Peyer's patch (tissue), 4 donors: ENCODE results near the gene SBF2. TPM values are rescaled to one million over a fixed set of nuclear protein-coding genes. Genes with fewer than 3 reads are reported as not detected.
"Not testable (repeated sequence)": the region's sequence is repeated elsewhere in the genome, so short reads cannot be mapped to it uniquely, and the experiment has no call there.

ENCODE experiments used
- DNase-seq, 3 donors: peaks; one replicate each; pipeline ENCODE4 v3.0.0-alpha.2; 2017 to 2019
- H3K27ac ChIP-seq, 4 donors: fragments of 200-600 bp; sonication (generic); one replicate each; pipeline ENCODE4 v1.5.1; 2016 to 2019
- H3K27me3 ChIP-seq, 2 donors: fragments of 200-600 bp; sonication (generic); one replicate each; pipeline ENCODE4 v1.5.1; 2019
- H3K36me3 ChIP-seq, 3 donors: fragments of 200-600 bp; sonication (generic); one replicate each; pipeline ENCODE4 v1.5.1; 2016 to 2019
- H3K4me1 ChIP-seq, 4 donors: fragments of 200-600 bp; sonication (generic); one replicate each; pipeline ENCODE4 v1.5.1; 2016 to 2019
- H3K4me3 ChIP-seq, 4 donors: fragments of 200-600 bp; sonication (generic); 1 replicate in 3 of 4; 2 replicates in 1 of 4; pipeline ENCODE4 v1.5.1; 2016 to 2019; ENCODE audit warnings: mild to moderate bottlenecking in 1 of 4
- H3K9me3 ChIP-seq, 4 donors: fragments of 200-600 bp; sonication (generic); one replicate each; pipeline ENCODE4 v1.5.1; 2016 to 2019; ENCODE audit warnings: mild to moderate bottlenecking in 1 of 4
- CTCF ChIP-seq, 6 experiments: fragments of 450-650 bp in 4 of 6; fragments of 200-600 bp in 2 of 6; sonication (generic) in 1 of 6; IDR thresholded peaks; one replicate each; pipeline ENCODE4 v1.5.1; 2017 to 2019; ENCODE audit warnings: antibody characterized with exemption in 6 of 6, mild to moderate bottlenecking in 3 of 6, moderate library complexity in 1 of 6
- POLR2A ChIP-seq, 2 donors: fragments of 450-650 bp; IDR thresholded peaks; one replicate each; pipeline ENCODE4 v1.5.1; 2017; ENCODE audit warnings: antibody characterized with exemption in 2 of 2, mild to moderate bottlenecking in 2 of 2, moderate library complexity in 2 of 2
- total RNA-seq, 4 donors: library from RNA; depleted of rRNA; stranded (reverse); fragments of >200 nt; gene quantifications; one replicate each; pipeline ENCODE4 v1.1.0, GENCODE V29; 2016

Gene SBF2
- total RNA-seq, 4 donors from 2014 or later = 52.7 to 70.1 (median 56.7) TPM

- H3K36me3 ChIP-seq = no peaks in the 10 kb centered on the region
- TF ChIP-seq CTCF (IDR thresholded peaks at IDR 0.05) = no peak
- no peak for TF ChIP-seq POLR2A (IDR thresholded peaks at IDR 0.05)
- no peak for DNase-seq
- H3K27ac ChIP-seq = no peak overlapping the region
- no peaks in the 10 kb centered on the region for H3K27me3 ChIP-seq
- no peaks in the 10 kb centered on the region for H3K4me1 ChIP-seq
- H3K4me3 ChIP-seq = no peak overlapping the region
- H3K9me3 ChIP-seq = no peaks in the 10 kb centered on the region
These were observed 387.8 kb downstream of the SBF2 start for GRCh38 chr11:9905960-9906791.

- Histone ChIP-seq H3K4me1 (no peaks in the 10 kb centered on the region), H3K36me3 (no peaks in the 10 kb centered on the region), H3K27me3 (no peaks in the 10 kb centered on the region), H3K27ac (no peak overlapping the region), H3K4me3 (no peak overlapping the region), H3K9me3 (no peaks in the 10 kb centered on the region)
- DNase-seq = no peak
- TF ChIP-seq POLR2A (IDR thresholded peaks at IDR 0.05) = no peak
- no peak for TF ChIP-seq CTCF (IDR thresholded peaks at IDR 0.05)
These were observed 388.5 kb downstream of the SBF2 start for GRCh38 chr11:9905501-9905951.

DNA sequence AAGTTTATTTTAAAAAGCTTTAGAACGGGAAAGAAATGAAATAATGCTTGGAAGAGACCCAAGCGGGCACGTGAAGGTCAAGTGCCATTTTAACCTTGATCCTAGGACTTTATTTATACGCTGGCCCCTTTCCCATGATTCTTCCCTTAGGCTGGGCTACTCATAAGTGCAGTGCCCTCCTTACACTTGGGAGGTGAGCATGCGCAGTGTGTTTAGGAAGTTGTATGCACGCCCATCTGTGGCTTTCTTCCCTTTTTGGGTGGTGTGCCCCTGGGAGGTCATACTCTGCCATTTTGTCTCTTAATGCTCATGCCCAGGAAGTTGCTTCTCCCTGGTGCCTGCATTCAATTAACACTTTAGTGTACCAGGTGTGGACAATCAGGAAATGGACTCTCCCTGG lies 390.4 kb downstream of the SBF2 start:
- Histone ChIP-seq H3K36me3 (no peaks in the 10 kb centered on the region), H3K4me3 (no peak overlapping the region), H3K27me3 (no peaks in the 10 kb centered on the region), H3K4me1 (no peaks in the 10 kb centered on the region), H3K27ac (no peak overlapping the region), H3K9me3 (no peaks in the 10 kb centered on the region)
- no peak for DNase-seq
- no peak for TF ChIP-seq CTCF (IDR thresholded peaks at IDR 0.05)

GRCh38 chr11:9901943-9902342 lies 392.1 kb downstream of the SBF2 start:
- H3K9me3 ChIP-seq = no peaks in the 10 kb centered on the region
- H3K27ac ChIP-seq = no peak overlapping the region
- H3K4me3 ChIP-seq = no peak overlapping the region
- DNase-seq = no peak
- TF ChIP-seq POLR2A (IDR thresholded peaks at IDR 0.05) (no peak), CTCF (IDR thresholded peaks at IDR 0.05) (no peak)
- no peaks in the 10 kb centered on the region for H3K27me3 ChIP-seq
- H3K36me3 ChIP-seq = no peaks in the 10 kb centered on the region
- no peaks in the 10 kb centered on the region for H3K4me1 ChIP-seq

GRCh38 chr11:9900253-9900652 lies 393.8 kb downstream of the SBF2 start:
- H3K27ac ChIP-seq, H3K4me3 ChIP-seq, H3K9me3 ChIP-seq, H3K27me3 ChIP-seq, H3K4me1 ChIP-seq, H3K36me3 ChIP-seq, DNase-seq: not testable (repeated sequence)

DNA sequence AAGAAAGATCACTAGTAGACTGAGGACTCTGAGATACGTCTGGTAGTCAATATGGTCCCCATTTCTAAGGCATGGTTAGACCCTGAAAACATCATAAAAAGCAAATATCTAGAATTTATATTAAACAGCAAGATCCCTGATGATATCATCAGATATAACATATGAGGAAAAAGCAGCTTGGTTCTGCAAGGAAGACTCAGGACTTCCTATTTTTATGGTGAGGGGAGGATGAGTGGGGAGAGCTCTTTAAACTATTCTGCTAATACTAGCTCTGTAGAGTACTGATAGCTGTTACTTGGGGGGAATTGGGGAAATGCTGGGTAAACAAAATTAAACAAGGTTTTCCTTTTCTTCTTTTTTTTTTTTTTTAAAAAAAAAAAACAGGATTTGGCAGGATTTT lies 394.3 kb downstream of the SBF2 start:
- TF ChIP-seq POLR2A (IDR thresholded peaks at IDR 0.05) (no peak), CTCF (IDR thresholded peaks at IDR 0.05) (no peak)
- H3K9me3 ChIP-seq = no peaks in the 10 kb centered on the region
- H3K27me3 ChIP-seq = no peaks in the 10 kb centered on the region
- no peaks in the 10 kb centered on the region for H3K4me1 ChIP-seq
- peaks cover 0 to 1% (median 0%) of the 10 kb centered on the region in 3 donors for H3K36me3 ChIP-seq
- H3K4me3 ChIP-seq = no peak overlapping the region
- no peak overlapping the region for H3K27ac ChIP-seq
- no peak for DNase-seq
